HL-60 (cell line): Measurements from ENCODE around the gene NTF3.

Source experiments
- CTCF ChIP-seq: IDR thresholded peaks from one replicate; pipeline ENCODE4 v1.5.1; 2011; ENCODE audit warnings: low read length, control low read depth, inconsistent platforms; ENCODE audit not compliant: insufficient read depth
- GABPA ChIP-seq: IDR thresholded peaks from 2 replicates; pipeline ENCODE4 v1.6.1; 2012; ENCODE audit warnings: low read depth
- REST ChIP-seq: IDR thresholded peaks from 2 replicates; pipeline ENCODE4 v1.6.1; 2012; ENCODE audit warnings: low read depth; ENCODE audit not compliant: insufficient replicate concordance

GRCh38 chr12:5437182-5437583, 5.3 kb downstream of the NTF3 start:
- TF ChIP-seq CTCF (no peak), GABPA (no peak), REST (no peak)
